ENCODE data around the gene BCR.

DNA sequence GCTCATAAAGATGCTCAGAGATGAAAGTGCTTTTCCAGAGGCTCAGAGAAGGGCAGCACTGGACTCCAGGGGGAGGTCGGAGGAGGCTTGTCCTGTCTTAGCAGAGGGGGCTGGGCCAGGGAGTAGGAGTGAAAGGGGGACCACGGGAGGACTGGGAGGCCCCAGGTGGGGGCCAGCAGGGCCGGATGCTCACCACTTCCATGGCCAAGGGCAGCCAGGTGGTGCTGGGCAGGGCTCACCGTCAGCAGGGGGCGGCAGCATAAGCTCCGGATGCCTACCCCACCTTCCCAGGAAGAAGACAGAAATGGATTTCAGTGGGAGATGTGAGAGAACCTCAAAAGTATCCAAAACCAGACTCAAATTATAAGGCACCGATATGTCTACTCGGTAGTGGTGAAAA lies 24.0 kb upstream of the BCR start:
- TF ChIP-seq, protein P1, sequence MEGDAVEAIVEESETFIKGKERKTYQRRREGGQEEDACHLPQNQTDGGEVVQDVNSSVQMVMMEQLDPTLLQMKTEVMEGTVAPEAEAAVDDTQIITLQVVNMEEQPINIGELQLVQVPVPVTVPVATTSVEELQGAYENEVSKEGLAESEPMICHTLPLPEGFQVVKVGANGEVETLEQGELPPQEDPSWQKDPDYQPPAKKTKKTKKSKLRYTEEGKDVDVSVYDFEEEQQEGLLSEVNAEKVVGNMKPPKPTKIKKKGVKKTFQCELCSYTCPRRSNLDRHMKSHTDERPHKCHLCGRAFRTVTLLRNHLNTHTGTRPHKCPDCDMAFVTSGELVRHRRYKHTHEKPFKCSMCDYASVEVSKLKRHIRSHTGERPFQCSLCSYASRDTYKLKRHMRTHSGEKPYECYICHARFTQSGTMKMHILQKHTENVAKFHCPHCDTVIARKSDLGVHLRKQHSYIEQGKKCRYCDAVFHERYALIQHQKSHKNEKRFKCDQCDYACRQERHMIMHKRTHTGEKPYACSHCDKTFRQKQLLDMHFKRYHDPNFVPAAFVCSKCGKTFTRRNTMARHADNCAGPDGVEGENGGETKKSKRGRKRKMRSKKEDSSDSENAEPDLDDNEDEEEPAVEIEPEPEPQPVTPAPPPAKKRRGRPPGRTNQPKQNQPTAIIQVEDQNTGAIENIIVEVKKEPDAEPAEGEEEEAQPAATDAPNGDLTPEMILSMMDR (IDR thresholded peaks at IDR 0.05; ENCODE audit: poor library complexity, severe bottlenecking): no peak
- TF ChIP-seq, protein P2, sequence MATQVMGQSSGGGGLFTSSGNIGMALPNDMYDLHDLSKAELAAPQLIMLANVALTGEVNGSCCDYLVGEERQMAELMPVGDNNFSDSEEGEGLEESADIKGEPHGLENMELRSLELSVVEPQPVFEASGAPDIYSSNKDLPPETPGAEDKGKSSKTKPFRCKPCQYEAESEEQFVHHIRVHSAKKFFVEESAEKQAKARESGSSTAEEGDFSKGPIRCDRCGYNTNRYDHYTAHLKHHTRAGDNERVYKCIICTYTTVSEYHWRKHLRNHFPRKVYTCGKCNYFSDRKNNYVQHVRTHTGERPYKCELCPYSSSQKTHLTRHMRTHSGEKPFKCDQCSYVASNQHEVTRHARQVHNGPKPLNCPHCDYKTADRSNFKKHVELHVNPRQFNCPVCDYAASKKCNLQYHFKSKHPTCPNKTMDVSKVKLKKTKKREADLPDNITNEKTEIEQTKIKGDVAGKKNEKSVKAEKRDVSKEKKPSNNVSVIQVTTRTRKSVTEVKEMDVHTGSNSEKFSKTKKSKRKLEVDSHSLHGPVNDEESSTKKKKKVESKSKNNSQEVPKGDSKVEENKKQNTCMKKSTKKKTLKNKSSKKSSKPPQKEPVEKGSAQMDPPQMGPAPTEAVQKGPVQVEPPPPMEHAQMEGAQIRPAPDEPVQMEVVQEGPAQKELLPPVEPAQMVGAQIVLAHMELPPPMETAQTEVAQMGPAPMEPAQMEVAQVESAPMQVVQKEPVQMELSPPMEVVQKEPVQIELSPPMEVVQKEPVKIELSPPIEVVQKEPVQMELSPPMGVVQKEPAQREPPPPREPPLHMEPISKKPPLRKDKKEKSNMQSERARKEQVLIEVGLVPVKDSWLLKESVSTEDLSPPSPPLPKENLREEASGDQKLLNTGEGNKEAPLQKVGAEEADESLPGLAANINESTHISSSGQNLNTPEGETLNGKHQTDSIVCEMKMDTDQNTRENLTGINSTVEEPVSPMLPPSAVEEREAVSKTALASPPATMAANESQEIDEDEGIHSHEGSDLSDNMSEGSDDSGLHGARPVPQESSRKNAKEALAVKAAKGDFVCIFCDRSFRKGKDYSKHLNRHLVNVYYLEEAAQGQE (IDR thresholded peaks at IDR 0.05; ENCODE audit: borderline replicate concordance): no peak
- TF ChIP-seq TAF1 (IDR thresholded peaks at IDR 0.05; ENCODE audit: low read depth): no peak
- no peak for TF ChIP-seq EP300 (conservative IDR thresholded peaks at IDR 0.05; ENCODE audit: poor library complexity, severe bottlenecking)
